NCI-H2081 (cell line): Measurements from ENCODE around the gene TLCD3B.
A peak's percentile ranks its signal among the peaks of the same experiment; 100 is the strongest.

ENCODE experiments used
- DNase-seq, 2 experiments: peaks; one replicate each; lab custom pipeline; 2025; lab: John Stamatoyannopoulos, UW

TLCD3B gene

DNA sequence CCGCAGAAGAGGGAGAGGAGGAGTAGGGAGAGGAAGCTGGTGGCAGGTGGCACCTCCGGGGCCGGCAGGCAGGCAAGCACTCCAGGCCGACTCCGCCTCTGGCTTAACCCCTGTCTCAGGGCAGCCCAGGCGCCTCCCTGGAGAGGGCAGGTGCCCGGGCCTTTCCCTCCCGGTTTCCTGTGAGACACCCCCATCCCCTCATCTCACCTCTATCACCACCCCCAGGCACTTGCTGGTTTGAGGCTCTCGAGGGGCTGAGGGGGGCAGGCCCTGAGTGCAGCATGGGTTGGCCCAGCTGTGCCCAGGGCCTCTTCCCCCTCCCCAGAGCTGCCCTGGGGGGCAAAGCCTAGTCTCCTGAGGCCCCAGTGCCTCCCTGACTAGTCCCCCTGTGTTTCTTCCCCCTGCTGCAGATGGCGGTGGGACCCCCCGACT lies 26.2 kb downstream of the TLCD3B start:
- DNase-seq = peak; percentile 9 to 36

DNA sequence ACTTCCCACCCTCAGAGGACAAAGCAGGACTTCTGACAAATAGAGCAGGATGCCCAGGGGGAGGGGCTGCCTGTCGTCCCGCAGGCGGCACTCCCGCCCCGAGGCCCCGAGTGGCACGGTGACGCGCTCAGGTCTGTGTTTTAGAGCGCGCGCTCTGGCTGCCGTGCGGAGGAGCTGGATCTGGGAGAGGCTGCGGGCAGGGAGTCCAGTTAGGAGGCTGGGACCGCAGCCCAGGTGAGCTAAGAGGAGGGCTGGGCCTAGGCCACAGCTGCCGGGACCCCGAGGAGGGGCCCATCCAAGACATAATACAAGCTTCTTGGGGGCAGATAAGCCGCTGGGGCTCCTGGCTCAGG lies 26.7 kb downstream of the TLCD3B start:
- peak; percentile 28 to 45 for DNase-seq

DNA sequence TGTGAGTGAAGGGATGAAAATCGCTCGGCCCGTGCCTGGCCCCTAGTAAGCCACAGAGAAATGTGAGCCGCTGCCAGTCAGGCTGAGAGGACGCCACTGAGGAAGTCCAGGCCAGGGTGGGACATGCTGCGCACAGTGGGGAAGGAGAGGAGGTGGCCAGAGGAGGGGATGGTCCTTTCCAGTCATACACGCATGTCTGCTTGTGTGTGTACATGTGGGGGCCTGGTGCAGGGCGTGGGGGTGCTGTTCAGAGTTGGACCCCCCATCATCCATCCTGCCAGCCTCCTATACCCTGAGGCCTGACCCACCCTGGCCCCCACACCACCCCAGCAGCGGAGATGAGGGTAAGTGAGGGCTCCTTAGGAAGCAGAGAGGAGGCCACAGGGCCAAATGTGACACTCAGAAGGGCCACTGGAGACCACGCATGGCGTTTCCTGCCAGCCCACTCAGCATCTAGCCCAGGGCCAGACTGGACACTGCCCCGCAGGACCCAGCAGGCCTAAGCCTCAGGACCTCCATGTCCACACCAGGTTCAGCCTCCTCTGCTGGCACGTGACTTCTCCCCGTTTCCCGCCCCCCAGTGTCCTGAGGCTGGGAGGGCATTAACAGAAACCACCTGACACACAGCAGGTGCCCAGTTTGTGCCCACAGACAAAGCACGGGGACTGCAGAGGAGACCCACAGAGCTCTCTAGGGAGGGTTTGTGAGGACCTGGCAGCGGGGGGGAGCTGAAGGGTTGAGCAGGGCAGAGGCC lies 27.2 kb downstream of the TLCD3B start:
- DNase-seq = no peak

DNA sequence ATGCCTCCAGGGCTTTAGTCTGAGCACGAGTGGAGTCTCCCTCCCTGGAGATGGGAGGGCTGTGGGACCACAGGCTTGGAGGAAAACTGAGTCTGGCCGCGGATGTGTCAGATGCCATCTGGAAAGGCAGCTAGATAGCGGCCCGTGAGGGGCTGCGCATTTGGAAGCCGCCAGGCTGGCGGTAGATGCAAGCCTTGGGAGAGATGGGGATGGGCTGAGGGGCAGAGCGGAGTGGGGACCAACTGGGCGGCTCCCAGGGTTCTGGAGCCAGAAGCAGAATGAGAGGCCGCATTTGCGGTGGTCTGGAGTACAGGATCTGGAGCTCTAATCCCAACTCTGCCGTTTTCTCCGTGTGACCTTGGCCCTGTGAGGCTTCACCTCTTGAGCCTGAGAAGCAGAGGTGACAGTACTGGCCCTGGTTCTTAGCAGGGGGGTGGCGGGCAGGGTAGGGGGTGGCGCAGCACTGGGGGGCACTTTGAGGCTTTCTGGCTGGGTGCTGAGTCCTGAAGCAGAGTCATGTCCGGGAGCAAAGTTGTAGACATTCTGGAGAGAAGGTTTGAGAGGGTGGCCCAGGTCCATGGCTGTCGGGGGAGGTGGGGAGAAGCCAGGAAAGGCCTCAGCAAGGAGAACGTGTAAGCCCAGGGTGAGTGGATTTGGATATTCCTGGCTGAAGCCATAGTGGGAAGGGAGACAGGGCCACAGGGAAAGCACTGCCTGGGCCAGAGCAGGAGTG lies 28.3 kb downstream of the TLCD3B start:
- DNase-seq = no peak

DNA sequence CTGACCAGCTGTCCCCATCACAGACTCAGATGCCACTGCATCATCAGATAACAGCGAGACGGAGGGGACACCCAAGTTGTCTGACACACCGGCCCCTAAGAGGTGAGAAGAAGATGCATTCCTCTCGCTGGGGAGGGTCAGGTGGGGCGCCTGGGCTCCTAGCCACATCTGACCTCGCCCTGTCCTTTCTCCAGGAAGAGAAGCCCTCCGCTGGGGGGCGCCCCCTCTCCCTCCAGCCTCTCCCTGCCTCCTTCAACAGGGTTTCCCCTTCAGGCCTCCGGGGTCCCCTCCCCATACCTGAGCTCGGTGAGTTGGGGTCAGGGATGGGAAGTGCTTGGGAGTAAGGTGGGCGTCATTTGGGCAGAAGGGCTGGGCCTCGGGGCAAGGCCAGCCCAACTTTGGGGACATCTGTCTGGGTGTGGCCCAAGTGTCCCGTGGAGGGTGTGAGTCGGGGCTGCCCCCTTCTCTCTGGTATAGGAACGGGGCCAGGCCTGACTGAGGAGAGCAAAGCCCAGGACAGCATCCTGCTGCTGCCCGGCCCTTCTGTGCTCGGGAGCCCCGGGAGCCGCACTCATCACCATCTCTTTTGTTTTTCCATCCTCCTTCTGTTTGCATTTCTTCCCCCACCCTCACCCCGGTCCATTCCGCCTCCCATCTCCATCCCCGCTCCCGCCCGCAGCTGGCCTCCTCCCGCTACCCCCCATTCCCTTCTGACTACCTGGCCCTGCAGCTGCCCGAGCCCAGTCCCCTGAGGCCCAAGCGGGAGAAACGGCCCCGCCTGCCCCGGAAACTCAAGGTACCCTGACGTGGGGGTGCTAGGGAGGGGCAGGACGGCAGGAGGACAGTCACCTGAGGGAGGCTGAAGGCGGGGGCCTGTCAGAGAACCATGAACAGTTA lies 30.1 kb downstream of the TLCD3B start:
- DNase-seq = no peak

DNA sequence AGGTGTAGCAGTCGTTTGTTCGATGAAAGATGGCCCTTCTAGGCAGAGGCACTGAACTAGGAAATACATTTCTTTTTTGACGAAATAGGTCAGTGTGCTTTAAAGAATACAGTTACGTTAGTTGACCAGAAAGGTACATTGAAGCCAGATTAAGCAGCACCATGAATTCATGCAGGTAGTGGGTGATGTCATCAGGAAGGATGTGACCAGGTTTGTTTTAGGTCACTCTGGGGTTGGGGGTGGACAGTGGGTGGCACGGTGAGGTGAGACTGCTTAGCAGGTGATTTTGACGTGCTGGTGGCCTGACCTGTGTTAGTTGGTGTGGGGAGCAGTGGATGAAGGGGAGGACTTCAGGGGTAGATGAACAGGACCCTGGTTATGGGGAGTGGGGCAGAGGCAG lies 31.5 kb downstream of the TLCD3B start:
- no peak for DNase-seq

DNA sequence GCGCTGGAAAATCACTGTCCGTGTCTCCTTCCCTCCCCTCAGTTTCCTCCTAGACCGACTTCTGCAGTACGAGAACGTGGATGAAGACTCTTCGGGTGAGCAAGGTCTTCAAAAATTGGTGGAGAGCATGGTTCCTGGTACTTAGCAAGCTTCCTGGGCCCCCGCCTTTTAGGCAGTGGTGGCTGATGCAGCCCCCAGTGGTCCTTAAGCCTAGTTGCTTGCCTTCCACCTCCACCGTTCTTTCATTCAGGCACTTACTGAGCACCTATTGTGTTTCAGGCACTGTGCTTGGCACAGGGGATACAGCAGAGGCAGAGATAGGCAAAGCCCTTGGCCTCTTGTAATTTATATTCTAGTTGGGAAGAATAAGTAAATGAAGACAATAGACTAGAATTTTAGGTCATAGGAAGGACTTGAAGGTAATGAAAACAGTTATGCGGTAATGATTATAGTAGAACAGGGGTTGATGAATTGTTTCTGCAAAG lies 34.3 kb downstream of the TLCD3B start:
- no peak for DNase-seq

DNA sequence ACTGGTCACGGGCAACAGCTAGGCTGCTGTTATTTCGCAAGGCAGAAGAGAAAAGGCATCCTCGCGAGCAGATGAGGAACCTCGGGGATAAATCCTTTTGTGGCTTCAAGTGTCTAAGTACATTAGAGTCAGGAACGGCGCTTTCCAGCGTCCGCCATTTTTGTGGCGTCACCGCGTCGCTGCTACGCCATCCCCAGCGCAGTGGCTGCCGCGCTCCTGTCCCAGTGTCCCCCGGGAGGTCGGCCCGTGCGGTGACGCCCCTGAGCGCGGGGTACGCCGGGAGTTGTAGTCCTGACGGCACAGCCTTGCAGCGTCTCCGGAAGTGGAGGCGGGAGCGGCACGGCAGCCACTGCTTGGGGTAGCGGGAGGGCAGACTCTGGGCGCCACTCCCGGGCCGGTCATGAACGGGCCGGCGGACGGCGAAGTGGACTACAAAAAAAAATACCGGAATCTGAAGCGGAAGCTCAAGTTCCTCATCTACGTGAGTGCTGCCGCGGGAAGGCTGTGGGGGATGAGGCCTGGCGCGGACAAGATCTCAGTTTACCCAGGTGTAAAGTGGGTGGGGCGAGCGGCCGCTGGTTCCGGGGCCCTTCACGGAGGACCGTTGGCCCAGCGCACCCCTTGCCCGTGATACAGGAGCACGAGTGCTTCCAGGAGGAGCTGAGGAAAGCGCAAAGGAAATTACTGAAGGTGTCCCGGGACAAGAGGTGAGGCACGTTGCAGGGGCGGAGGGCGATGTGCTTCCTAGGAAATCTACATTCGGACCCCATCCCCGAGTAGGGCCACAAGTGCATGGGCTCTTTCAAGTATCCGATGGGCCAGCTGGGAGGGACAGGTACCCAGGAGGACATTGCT lies 34.9 kb downstream of the TLCD3B start, which contains the start of gene INO80E:
Gene INO80E (plus strand): TSS at position 331 of the 855 bp plus-strand sequence. CDS start 70 bp downstream, at position 401.
- peak; percentile 90 to 94 for DNase-seq

DNA sequence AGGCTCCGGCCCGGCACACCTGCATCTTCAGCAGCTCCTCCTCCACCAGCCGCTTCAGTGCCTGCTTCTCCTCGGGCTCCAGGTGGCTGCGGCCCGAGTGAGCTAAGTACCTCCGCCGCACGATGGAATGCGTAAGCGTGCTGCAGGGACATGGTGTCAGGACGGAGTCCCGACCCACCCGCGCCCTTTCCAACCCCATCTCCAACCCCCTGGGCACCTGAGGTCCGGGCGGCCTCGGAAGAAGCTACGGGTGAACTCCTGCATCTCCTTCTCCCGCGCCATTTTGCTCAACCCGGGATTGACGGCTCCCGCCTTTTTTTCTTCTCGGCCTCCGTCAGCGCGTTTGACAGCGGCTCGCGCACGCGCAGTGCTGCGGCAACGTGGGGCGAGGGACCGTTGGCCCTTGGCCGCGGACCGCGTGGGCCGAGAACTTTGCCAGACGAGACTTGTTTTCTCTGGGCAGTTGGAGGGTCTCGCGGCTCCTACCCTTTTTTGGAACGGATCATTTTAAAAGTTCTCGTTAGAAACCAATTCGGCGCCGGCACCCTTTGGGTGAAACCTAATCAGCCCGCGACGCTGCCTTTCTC lies 35.7 kb downstream of the TLCD3B start, which contains the start of gene HIRIP3:
Gene HIRIP3 (minus strand): TSS at position 294 of the 587 bp plus-strand sequence. CDS start 12 bp downstream, at position 282.
- peak; percentile 61 to 76 for DNase-seq

DNA sequence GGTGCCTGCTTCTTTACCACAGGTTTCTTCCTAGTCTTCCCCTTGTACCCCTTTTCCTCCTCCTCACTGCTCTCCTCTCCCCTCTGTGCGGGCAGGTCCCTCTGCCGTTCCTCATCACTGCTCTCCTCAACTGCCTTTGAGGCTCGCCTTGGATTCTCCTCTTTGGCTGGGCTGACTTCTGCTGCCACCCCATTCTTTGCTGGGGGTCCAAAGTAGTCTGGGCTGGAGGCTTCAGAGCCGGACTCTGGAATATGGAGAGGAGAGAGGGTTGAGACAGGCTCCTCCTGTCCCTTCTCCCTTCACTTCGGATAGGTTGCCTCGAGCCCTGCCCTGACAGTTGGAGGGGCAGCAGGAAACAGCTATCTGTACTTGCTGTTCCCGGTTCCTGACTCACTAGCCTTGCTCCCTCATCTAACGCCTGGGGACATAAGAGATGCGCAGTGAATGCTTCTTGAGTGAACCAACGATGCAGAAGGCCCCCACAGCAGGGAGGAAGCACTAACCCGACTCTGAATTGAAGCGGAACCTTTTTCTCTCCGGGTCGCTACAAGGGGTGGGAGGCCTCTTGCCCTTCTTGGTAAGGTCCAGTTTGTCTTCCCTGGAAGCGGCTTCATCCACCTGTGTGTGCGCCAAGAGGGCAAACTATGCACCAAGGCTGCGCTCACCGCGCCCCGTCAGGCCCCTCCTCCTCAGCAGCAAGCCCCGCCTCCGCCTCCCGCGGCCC lies 36.3 kb downstream of the TLCD3B start:
- DNase-seq = peak; percentile 41 to 55

DNA sequence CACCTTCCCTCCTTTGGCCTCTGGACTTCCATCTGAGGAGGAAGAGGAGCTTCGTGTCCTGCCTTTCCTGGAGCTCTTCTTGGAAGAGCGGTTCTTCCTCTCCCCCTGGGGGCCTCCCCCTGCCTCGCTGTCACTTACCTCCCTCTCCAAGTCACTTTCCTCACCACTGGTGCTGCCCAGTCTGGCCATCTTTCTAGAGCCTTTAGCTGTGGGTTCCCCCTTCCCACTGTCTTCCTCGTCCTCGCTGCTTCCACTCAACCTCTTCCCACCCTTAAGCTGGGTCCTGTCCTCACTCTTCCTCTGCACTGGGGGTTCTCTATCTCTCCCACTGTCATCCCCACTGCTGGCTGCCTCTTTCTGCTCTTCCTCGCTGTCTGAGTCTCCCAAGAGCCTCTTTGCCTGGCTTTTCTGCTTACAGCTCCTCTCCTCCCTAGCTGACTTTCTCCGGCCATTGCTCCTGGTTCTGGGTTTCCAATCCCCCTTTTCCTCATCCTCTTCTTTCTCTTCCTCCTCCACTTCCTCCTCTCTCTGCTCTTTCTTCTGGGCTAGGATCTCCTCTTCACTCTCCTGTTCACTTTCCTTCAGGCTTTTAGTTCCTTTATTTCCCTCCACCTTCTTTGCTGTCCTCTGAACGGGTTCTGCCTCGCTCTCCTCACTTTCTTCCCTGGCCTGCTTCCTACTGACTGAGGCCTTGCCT lies 37.0 kb downstream of the TLCD3B start:
- no peak for DNase-seq

DNA sequence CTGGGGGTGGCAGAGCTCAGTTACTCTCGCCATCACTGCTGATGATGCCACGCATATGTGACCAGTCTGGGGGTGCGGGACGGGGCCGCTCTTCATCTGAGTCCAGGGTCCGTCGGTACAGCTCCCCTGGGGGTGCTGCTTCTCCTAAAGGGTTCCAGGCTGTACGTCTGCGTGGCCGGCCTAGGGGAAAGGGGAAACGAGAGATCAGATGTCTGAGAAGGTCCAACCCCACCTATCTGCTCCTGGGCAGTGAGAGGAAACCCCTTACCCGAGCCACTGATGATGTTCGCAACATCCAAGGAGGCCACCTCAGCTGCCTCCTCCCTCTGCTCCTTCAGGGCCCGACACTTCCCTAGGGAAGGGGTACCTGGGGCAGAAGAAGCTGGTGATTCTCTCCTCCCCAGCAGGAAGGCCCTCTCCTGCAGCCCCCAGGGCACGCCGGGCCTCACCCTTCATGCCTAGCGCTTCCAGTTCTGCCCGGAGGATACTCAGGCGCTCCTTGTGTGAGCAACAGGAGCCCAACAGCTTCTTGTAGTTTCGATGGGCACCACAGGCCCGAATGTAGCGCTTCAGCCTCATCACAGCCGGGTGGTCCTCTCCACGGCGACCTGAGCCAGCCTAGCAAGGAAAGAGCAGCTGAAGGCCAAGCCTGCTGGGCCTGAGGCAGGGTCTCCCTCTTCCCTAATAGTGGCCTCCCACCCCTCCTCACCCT lies 37.7 kb downstream of the TLCD3B start:
- DNase-seq = no peak

DNA sequence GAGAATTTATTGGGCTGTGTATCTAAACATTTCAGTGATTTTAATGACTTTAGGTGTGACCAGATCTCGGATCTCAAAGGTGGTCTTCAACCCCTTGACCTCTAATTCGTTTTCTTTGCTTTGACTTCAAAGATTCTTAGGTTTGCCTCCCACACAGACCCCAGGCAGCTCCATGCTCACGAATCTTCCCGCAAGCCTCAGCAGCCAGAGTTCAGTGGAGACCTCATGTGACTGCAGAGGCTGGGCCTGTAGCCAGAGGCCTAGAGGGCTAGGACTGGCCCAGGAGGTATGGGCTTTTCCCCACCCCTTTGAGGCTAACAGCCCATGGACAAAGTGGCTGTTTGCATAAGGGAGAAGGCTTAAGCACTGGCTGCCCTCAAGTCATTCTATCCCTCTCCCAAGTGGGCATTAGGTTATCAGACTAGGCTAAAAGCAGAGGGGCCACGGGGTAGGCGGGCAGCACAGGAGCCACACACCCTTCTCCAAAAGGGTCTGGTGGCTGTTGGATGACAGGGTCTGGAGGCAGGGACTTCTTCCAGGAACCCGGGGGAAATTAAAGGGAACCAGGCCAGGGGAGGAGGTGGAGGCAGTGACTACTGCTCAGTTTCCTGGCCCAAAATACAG lies 38.6 kb downstream of the TLCD3B start:
- DNase-seq = no peak

DNA sequence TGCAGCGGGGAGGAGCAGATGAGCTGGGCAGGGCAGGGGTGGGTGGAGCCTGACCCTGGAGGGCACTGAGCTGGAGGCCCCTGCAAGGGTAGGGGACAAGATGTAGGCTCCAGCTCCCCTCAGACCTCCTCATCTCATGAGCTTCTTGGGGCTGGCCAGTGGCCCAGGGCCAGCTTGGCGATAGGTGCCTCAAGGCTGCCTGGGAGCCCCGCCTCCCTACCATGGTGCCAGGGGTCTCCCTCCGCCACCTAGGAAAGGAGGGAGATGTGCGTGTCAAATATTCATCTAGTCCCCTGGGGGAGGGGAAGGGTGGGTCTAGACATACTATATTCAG lies 39.5 kb downstream of the TLCD3B start:
- no peak for DNase-seq

DNA sequence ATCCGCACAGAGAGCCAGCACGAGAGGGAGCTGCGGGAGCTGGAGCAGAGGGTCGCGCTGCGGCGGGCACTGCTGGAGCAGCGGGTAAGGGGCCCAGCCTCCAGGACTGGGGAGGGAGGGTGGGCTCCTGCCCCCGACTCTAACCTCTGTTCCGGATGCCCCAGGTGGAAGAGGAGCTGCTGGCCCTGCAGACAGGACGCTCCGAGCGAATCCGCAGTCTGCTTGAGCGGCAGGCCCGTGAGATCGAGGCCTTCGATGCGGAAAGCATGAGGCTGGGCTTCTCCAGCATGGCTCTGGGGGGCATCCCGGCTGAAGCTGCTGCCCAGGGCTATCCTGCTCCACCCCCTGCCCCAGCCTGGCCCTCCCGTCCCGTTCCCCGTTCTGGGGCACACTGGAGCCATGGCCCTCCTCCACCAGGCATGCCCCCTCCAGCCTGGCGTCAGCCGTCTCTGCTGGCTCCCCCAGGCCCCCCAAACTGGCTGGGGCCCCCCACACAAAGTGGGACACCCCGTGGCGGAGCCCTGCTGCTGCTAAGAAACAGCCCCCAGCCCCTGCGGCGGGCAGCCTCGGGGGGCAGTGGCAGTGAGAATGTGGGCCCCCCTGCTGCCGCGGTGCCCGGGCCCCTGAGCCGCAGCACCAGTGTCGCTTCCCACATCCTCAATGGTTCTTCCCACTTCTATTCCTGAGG lies 40.0 kb downstream of the TLCD3B start:
- no peak for DNase-seq

DNA sequence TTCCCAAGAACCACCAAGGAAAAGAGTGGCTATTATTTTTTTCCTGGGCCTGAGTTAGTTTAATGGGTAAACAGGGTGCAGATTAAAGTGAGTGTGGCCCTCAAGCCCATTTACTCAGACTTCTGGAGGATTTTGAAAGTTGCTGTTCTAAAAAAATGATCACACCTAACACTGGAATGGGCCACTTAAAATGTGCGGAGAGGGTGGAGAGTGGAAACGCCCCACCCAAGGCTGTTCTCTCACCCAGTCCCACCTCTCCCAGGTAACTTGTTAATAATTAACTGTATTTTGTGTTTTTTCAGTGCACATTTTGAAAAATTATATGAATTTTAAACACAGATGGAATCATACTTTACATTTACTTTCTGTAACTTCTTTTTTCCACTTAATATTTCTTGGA lies 41.0 kb downstream of the TLCD3B start:
- no peak for DNase-seq

DNA sequence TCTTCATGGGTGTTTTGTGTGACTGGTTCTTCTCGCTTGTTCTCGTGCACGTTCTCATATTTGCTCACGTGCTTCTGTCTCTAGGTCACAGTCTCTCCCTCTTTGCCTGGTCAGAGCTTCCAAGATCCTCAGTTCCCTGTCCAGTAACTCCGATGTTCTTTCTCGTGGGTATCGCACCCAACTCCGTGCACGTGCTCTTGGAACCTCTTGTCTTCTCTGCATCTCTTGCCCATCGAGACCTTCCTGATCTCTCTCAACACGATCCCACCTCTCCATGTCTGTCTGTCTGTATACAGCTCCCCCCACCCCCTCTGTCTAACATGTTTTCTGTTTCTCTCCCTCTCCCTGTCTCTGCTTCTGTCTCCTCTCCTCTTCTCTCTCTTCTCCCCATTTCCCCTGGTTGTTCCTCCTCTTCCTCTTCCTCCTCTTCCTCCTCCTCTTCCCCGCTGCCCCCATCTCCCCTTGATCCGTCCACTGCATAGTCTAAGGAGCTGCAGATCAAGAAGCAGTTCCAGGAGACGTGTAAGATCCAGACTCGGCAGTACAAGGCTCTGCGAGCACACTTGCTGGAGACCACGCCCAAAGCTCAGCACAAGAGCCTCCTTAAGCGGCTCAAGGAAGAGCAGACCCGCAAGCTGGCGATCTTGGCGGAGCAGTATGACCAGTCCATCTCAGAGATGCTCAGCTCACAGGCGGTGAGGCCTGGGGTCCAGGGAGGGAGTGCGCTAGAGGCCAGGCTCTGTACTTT lies 41.8 kb downstream of the TLCD3B start:
- DNase-seq = no peak
